RWPE1 (cell line): ENCODE results near the gene ELOVL7.
"Not testable (repeated sequence)": the region's sequence is repeated elsewhere in the genome, so short reads cannot be mapped to it uniquely, and the experiment has no call there.

Experiments
- CTCF ChIA-PET: fragments of 350-600 bp; sonication (Branson Sonifier 250); formaldehyde crosslinking; extraction: SDS; loops from one replicate; lab custom pipeline; 2021; lab: Yijun Ruan, JAX
- POLR2A ChIA-PET: fragments of 400-600 bp; formaldehyde crosslinking; extraction: SDS; loops from one replicate; lab custom pipeline; 2020; ENCODE audit warnings: antibody characterized with exemption; ENCODE audit not compliant: low non-redundant PET; lab: Yijun Ruan, JAX
- DNase-seq: peaks from one replicate; pipeline ENCODE4 v3.0.0; 2012; ENCODE audit warnings: low spot score
- H3K27ac ChIP-seq: fragments of 450-650 bp; 2 replicates; pipeline ENCODE4 v1.5.1; 2017
- TF ChIP-seq, protein P1 (sequence below): fragments of 450-650 bp; conservative IDR thresholded peaks from 2 replicates; pipeline ENCODE4 v1.5.1; 2017; ENCODE audit warnings: low read depth, mild to moderate bottlenecking

The ELOVL7 gene

DNA sequence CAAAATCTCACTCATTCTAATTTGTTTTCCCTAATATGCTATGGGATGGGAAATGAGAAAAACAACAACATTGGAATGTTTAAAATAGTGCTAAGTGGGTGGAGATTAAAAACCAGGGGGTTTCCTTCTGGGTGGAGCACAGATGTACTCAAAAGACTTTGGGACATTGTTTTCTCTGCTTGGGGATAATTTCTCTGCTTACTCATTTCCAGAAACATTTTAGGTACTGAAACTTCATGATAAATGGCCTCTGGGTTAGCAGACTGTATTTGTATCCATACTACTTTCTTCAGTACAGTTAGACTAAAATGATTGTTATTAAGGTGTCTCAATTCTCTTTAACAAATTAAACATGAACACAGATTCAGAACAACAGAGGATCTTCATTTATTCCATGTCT, 17.4 kb downstream of the ELOVL7 start:
- ChIA-PET CTCF (no interaction called here), POLR2A (no interaction called here)

DNA sequence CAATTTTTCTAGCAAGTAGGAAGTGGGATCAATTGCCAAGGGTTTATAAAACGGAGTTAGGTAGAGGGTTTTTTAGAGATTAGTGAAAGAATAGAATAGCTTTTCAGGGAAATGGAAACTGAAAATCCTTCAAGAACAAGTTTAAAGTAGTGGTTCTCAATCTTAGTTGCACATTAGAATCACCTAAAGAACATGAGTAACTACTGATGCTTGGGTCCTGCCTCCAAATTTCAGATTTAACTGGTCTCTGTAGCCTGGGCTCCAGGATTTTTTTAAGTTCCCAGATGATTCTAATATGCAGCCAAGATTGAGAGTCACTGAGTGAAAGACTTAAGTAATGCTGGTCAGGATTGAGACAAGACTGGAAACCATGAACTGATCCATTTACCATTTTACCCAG, 20.5 kb downstream of the ELOVL7 start:
- TF ChIP-seq, protein P1, sequence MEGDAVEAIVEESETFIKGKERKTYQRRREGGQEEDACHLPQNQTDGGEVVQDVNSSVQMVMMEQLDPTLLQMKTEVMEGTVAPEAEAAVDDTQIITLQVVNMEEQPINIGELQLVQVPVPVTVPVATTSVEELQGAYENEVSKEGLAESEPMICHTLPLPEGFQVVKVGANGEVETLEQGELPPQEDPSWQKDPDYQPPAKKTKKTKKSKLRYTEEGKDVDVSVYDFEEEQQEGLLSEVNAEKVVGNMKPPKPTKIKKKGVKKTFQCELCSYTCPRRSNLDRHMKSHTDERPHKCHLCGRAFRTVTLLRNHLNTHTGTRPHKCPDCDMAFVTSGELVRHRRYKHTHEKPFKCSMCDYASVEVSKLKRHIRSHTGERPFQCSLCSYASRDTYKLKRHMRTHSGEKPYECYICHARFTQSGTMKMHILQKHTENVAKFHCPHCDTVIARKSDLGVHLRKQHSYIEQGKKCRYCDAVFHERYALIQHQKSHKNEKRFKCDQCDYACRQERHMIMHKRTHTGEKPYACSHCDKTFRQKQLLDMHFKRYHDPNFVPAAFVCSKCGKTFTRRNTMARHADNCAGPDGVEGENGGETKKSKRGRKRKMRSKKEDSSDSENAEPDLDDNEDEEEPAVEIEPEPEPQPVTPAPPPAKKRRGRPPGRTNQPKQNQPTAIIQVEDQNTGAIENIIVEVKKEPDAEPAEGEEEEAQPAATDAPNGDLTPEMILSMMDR: no peak
- POLR2A ChIA-PET: no interaction called here
- no peak overlapping the region for H3K27ac ChIP-seq
- CTCF ChIA-PET: no interaction called here
- no peak for DNase-seq

More for the DNA sequence above, 17.4 kb downstream of the ELOVL7 start:
- no peak overlapping the region for H3K27ac ChIP-seq
- DNase-seq: no peak
- TF ChIP-seq, protein P1: no peak

DNA sequence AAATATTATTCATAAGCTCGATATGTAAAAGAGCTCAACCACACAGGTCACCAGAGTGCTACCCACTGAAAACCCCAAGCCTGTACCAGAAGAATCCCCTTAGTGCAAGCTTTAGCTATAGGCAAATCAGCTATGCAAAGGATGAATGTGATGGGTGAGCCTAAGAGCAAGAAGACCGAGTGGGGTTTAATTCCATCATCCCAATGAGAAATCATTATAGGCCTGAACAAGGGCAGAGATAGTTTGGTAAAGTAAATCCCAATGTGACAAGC, 21.8 kb downstream of the ELOVL7 start:
- CTCF ChIA-PET: no interaction called here

DNA sequence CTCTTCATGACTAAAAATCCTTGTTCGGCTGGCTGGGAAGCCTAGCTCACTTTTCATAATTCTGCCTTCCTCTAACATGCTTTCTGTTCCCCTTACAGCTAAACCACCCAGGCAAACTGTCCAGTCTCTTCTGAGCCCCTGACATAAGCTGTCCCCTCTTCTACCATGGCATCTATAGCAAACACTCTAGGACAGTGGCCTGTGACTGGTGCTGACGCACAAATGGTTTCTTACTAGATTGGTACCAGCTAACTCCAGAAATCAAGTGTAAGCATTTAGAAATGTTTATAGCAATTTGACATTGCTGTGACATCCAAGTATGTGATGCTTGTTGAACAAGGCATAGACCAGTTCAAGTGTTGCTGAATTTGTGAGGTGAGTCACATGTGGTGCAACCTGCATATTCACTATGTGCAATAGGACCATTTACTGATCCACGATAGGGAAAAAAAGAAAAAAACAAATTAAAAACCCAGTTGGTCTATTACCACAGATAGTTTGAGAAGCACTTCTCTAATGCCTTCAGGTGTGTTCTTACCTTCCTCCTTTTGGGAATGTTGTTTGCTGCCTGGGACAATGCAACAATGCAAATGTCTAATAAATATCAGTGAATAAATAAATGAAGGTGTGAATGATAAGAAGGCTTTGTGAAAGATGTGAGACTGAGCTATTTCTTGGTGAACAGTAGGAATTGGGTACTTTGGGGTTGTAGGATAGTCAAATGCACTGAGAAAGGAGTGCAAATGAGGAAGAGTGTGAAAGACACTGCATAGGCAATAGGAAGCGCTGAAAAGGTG, 22.4 kb downstream of the ELOVL7 start:
- H3K27ac ChIP-seq: no peak overlapping the region
- DNase-seq: no peak
- CTCF ChIA-PET: no interaction called here
- POLR2A ChIA-PET: no interaction called here
- TF ChIP-seq, protein P1: no peak

More for the DNA sequence above, 21.8 kb downstream of the ELOVL7 start:
- DNase-seq: no peak
- POLR2A ChIA-PET: no interaction called here
- no peak overlapping the region for H3K27ac ChIP-seq
- TF ChIP-seq, protein P1: no peak

DNA sequence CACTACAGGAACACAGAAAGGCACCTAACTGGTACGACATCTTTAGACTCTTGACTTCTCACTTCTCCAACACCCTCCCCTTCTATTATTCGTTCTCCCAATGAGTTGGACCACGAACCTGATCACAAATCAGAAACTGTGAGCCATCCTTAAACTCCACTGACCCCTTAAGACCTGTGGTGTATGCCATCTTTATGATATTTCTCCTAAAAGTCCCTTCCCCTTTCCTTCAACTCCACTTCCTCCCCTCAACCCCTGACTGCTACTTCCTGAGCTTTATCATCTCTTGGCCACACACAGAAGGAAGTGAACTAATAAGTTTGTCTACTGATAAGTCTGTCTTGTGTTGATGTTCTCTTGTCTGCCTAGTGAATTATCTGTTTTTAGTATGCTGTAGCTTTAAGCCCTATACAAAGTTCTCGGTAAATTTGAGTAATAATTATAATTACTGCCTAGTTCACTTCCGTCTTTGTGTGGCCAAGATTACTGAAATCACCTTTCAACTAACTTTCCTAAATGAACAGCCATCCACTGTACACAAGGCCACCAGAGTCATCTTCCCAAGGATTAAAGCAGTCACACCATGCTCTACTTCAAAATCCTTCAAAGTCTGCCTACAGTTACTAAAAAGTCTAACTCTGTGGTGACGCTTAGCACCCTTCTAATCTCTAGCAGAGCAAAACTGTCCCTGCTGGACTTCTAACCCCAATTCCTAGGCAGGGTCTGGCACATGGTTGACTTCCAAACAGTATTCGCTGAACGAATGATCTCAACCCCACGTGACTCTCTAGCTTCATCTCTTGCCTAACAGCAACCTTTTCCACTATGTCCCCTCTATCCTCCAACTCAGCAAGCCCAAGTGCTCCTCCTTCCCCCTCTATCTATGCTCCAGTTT, 23.2 kb downstream of the ELOVL7 start:
- ChIA-PET POLR2A (no interaction called here), CTCF (interaction anchor here (0.9 kb wide), 1 partner anchor 10 kb away, joined by 3 read pairs; no protein-coding TSS in a partner anchor)
- no peak overlapping the region for H3K27ac ChIP-seq
- no peak for DNase-seq
- TF ChIP-seq, protein P1: no peak

DNA sequence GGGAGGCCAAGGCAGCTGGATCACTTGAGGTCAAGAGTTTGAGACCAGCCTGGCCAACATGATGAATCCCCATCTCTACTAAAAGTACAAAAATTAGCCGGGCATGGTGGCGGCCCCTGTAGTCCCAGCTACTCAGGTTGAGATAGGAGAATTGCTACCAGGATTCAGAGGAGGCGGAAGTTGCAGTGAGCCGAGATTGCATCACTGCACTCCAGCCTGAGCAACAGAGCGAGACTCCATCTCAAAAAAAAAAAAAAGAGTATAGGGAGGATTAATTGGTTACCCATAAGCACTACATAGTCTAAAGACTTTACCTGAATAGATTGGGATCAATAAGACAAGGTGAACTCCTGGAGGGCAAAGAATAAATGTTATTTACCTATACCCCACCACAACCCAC, 27.9 kb downstream of the ELOVL7 start:
- CTCF ChIA-PET: interaction anchor here (0.5 kb wide), 1 partner anchor 114 kb away, joined by 3 read pairs; no protein-coding TSS in a partner anchor
- DNase-seq, H3K27ac ChIP-seq, POLR2A ChIA-PET: not testable (repeated sequence)
